Neuronal stem cell (in vitro differentiated cells): ENCODE results near the gene SHROOM3.

Experiments
- DNase-seq: peaks from one replicate; pipeline ENCODE4 v3.0.0-alpha.2; 2013; ENCODE audit warnings: low spot score
- H2AFZ ChIP-seq: one replicate; pipeline ENCODE4 v1.6.1; 2013; ENCODE audit warnings: mild to moderate bottlenecking, low read length, inconsistent platforms
- H2AK5ac ChIP-seq: 2 replicates; pipeline ENCODE4 v1.6.1; 2013; ENCODE audit warnings: low read depth, mild to moderate bottlenecking, inconsistent platforms, low read length, moderate library complexity, mixed read lengths
- H2BK120ac ChIP-seq: 2 replicates; pipeline ENCODE4 v1.6.1; 2013; ENCODE audit warnings: low read depth, mild to moderate bottlenecking, inconsistent platforms, low read length, moderate library complexity, mixed read lengths
- H2BK12ac ChIP-seq: one replicate; pipeline ENCODE4 v1.6.1; 2013; ENCODE audit warnings: low read length, inconsistent platforms
- H2BK15ac ChIP-seq: 2 replicates; pipeline ENCODE4 v1.6.1; 2013; ENCODE audit warnings: mild to moderate bottlenecking, low read length, inconsistent platforms, mixed read lengths
- H2BK5ac ChIP-seq: one replicate; pipeline ENCODE4 v1.6.1; 2013; ENCODE audit warnings: inconsistent platforms, mild to moderate bottlenecking, low read length, moderate library complexity
- H3K14ac ChIP-seq: one replicate; pipeline ENCODE4 v1.6.1; 2013; ENCODE audit warnings: low read length, inconsistent platforms
- H3K18ac ChIP-seq: 2 replicates; pipeline ENCODE4 v1.6.1; 2013; ENCODE audit warnings: low read length, inconsistent platforms
- H3K23ac ChIP-seq: 2 replicates; pipeline ENCODE4 v1.6.1; 2013; ENCODE audit warnings: low read depth, mild to moderate bottlenecking, mixed read lengths, low read length, inconsistent platforms; ENCODE audit not compliant: poor library complexity
- H3K27ac ChIP-seq: replicated peaks from 3 replicates; pipeline ENCODE4 v1.5.1; 2013; ENCODE audit warnings: low read length, inconsistent platforms
- H3K27me3 ChIP-seq, 3 experiments: 2 replicates each; pipeline ENCODE4 v1.6.1; 2013; ENCODE audit warnings: low read length in 3 of 3, mild to moderate bottlenecking in 2 of 3, inconsistent platforms in 1 of 3, low read depth in 1 of 3, mixed read lengths in 1 of 3, moderate library complexity in 1 of 3; ENCODE audit not compliant: control insufficient read depth in 3 of 3, insufficient read depth in 3 of 3
- H3K36me3 ChIP-seq, 2 donors: replicated peaks in 1 of 2; 2 replicates each; pipeline ENCODE4 v1.6.1; 2013; ENCODE audit warnings: low read length in 2 of 2; ENCODE audit not compliant: control insufficient read depth in 2 of 2, insufficient read depth in 2 of 2
- H3K4ac ChIP-seq: 2 replicates; pipeline ENCODE4 v1.6.1; 2013; ENCODE audit warnings: inconsistent platforms, mild to moderate bottlenecking, low read length, moderate library complexity
- H3K4me1 ChIP-seq, 2 donors: 1 replicate in 1 of 2; 2 replicates in 1 of 2; pipeline ENCODE4 v1.6.1; 2013; ENCODE audit warnings: low read length in 2 of 2, low read depth in 1 of 2; ENCODE audit not compliant: control insufficient read depth in 2 of 2, insufficient read depth in 1 of 2
- H3K4me2 ChIP-seq: one replicate; pipeline ENCODE4 v1.6.1; 2013; ENCODE audit warnings: mild to moderate bottlenecking, low read length, inconsistent platforms; ENCODE audit not compliant: insufficient read depth, poor library complexity, severe bottlenecking
- H3K4me3 ChIP-seq, 2 donors: 2 replicates each; pipeline ENCODE4 v1.5.1; 2013; ENCODE audit warnings: low read length in 2 of 2, mild to moderate bottlenecking in 2 of 2, inconsistent platforms in 1 of 2, moderate library complexity in 1 of 2
- H3K79me1 ChIP-seq: one replicate; pipeline ENCODE4 v1.6.1; 2013; ENCODE audit warnings: low read depth, mild to moderate bottlenecking, inconsistent platforms, low read length, moderate library complexity
- H3K9ac ChIP-seq: one replicate; pipeline ENCODE4 v1.6.1; 2013; ENCODE audit warnings: mild to moderate bottlenecking, low read depth, low read length, inconsistent platforms; ENCODE audit not compliant: poor library complexity
- H3K9me3 ChIP-seq, 2 donors: replicated peaks in 1 of 2; 2 replicates each; pipeline versions ENCODE3 to v1.6.1; 2013; ENCODE audit warnings: low read length in 2 of 2, mild to moderate bottlenecking in 2 of 2, inconsistent platforms in 1 of 2, low read depth in 1 of 2, mixed read lengths in 1 of 2, moderate library complexity in 1 of 2; ENCODE audit not compliant: control insufficient read depth in 2 of 2, insufficient read depth in 1 of 2
- H4K8ac ChIP-seq: one replicate; pipeline ENCODE4 v1.6.1; 2013; ENCODE audit warnings: low read depth, mild to moderate bottlenecking, inconsistent platforms, low read length, moderate library complexity
- H4K91ac ChIP-seq: one replicate; pipeline ENCODE4 v1.6.1; 2013; ENCODE audit warnings: low read length, low read depth, mild to moderate bottlenecking, inconsistent platforms; ENCODE audit not compliant: poor library complexity
- WGBS, 2 donors: extraction: QIAGEN DNeasy Blood & Tissue Kit; methylation state at CpG; one replicate each; pipeline ENCODE4 v1.1.7; 2013; ENCODE audit warnings: missing lambda C conversion rate in 2 of 2, mixed read lengths in 1 of 2; ENCODE audit not compliant: insufficient read length in 2 of 2, insufficient replicate concordance in 1 of 2; ENCODE audit errors: extremely low coverage in 2 of 2; 5-methylcytosine and 5-hydroxymethylcytosine counted together

Gene SHROOM3

DNA sequence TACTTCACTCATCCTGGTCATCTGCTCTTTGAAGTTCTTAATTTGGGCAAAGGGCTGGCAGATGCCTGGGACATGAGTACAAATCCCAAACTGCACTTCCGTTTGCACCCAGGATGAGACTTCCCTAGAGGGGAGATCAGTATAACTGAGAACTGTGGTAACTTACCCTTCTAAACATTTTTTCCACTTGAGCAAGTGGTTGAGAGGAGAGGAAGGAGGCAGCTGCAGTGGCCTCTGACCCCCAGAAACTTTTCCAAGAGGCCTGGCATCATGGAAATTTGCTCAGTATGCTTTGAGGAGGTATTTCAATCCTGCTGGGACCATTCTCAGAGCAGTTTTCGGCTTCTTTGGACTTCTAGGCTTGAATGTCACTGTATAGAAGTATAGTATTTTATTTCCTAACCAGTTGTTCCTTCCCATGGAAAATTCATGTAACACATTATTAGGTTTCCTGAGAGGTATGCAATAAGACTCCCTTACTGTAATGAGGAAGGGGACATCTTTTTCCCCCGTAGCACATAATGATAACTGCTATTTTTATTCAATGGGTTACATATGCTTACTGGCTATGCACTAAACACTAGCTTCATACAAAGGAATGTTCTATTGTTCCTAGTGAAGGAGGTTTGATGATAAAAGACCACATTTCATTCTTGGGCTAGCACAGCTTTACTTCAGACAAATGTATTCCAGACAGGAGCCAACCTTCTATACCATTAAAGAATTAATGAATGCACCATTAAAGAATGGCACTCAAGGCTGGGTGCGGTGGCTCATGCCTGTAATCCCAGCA lies 129.3 kb downstream of the SHROOM3 start:
- no peaks in the 10 kb centered on the region for H3K27me3 ChIP-seq
- no peak overlapping the region for H2BK5ac ChIP-seq
- H3K18ac ChIP-seq: no peak overlapping the region
- H2BK15ac ChIP-seq: no peak overlapping the region
- H2BK12ac ChIP-seq: no peak overlapping the region
- no peak overlapping the region for H3K14ac ChIP-seq
- DNase-seq: no peak
- H3K4me2 ChIP-seq: no peak overlapping the region
- H4K91ac ChIP-seq: no peak overlapping the region
- H3K4me3 ChIP-seq: no peak overlapping the region
- H2BK120ac ChIP-seq: no peak overlapping the region
- peaks cover 4 to 17% of the 10 kb centered on the region in 2 donors for H3K36me3 ChIP-seq
- no CpG with 5 or more reads among the region's 4 CpGs for WGBS, 2 donors
- no peak overlapping the region for H2AFZ ChIP-seq
- no peaks in the 10 kb centered on the region for H3K9me3 ChIP-seq
- no peak overlapping the region for H3K23ac ChIP-seq
- no peak overlapping the region for H2AK5ac ChIP-seq
- H3K9ac ChIP-seq: no peak overlapping the region
- peaks cover 7 to 24% of the 10 kb centered on the region in 2 donors for H3K4me1 ChIP-seq
- H3K4ac ChIP-seq: no peak overlapping the region
- H4K8ac ChIP-seq: no peak overlapping the region
- no peaks in the 10 kb centered on the region for H3K79me1 ChIP-seq
- no peak overlapping the region for H3K27ac ChIP-seq

GRCh38 chr4:76568262-76568661 lies 133.2 kb downstream of the SHROOM3 start:
- Histone ChIP-seq H3K27ac (no peak overlapping the region), H4K91ac (no peak overlapping the region), H4K8ac (no peak overlapping the region), H3K18ac (no peak overlapping the region), H3K4ac (no peak overlapping the region), H3K4me2 (no peak overlapping the region), H3K27me3 (no peaks in the 10 kb centered on the region), H3K23ac (no peak overlapping the region), H2BK120ac (no peak overlapping the region), H2BK12ac (no peak overlapping the region), H3K9me3 (no peaks in the 10 kb centered on the region), H3K36me3 (peaks cover 7 to 14% of the 10 kb centered on the region in 2 donors), H3K4me3 (no peak overlapping the region), H3K9ac (no peak overlapping the region), H2BK5ac (no peak overlapping the region), H3K14ac (no peak overlapping the region), H3K4me1 (peaks cover 12 to 29% of the 10 kb centered on the region in 2 donors), H2AFZ (no peak overlapping the region), H2BK15ac (no peak overlapping the region), H3K79me1 (no peaks in the 10 kb centered on the region), H2AK5ac (no peak overlapping the region)
- no peak for DNase-seq
- WGBS, 2 donors: no CpG with 5 or more reads among the region's 5 CpGs

DNA sequence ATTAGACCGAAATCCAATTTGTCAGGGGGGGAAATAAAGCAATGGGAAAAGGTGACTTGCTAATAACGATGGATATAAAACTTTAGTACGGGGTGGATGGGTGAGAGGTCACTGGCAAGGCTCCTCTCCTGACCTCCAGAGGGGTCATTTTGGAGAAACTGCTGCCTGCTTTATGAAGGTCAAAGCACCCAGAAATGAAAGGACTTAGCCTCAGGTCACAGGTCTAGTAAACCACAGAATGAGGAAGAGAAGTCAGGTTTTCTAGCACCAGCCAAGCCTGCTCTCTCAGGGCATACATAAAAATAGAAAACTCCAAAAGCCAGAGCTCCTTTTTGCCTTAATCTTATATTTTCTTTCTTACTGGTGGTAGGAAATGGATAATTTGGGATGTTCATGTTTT lies 134.2 kb downstream of the SHROOM3 start:
- Histone ChIP-seq H3K4me1 (peaks cover 8 to 25% of the 10 kb centered on the region in 2 donors), H3K4me2 (no peak overlapping the region), H3K27me3 (no peaks in the 10 kb centered on the region), H3K36me3 (peaks cover 8 to 15% of the 10 kb centered on the region in 2 donors), H2BK12ac (no peak overlapping the region), H3K14ac (no peak overlapping the region), H3K18ac (no peak overlapping the region), H3K4ac (no peak overlapping the region), H2BK5ac (no peak overlapping the region), H3K23ac (no peak overlapping the region), H3K79me1 (no peaks in the 10 kb centered on the region), H4K8ac (no peak overlapping the region), H2BK120ac (no peak overlapping the region), H3K9me3 (peaks cover 0 to 9% of the 10 kb centered on the region in 2 donors), H3K9ac (no peak overlapping the region), H2AK5ac (no peak overlapping the region), H2BK15ac (no peak overlapping the region), H4K91ac (no peak overlapping the region), H3K27ac (no peak overlapping the region), H3K4me3 (no peak overlapping the region), H2AFZ (no peak overlapping the region)
- WGBS, 2 donors: no CpG with 5 or more reads among the region's 3 CpGs
- no peak for DNase-seq

GRCh38 chr4:76569706-76570105 lies 134.7 kb downstream of the SHROOM3 start:
- Histone ChIP-seq H4K91ac (no peak overlapping the region), H3K4me1 (peaks cover 8 to 25% of the 10 kb centered on the region in 2 donors), H3K27me3 (no peaks in the 10 kb centered on the region), H3K23ac (no peak overlapping the region), H3K9ac (no peak overlapping the region), H3K4me2 (no peak overlapping the region), H2BK12ac (no peak overlapping the region), H3K36me3 (peaks cover 9 to 19% of the 10 kb centered on the region in 2 donors), H2BK5ac (no peak overlapping the region), H3K18ac (no peak overlapping the region), H3K27ac (no peak overlapping the region), H3K79me1 (no peaks in the 10 kb centered on the region), H2BK120ac (no peak overlapping the region), H2AFZ (no peak overlapping the region), H2BK15ac (no peak overlapping the region), H2AK5ac (no peak overlapping the region), H3K4me3 (no peak overlapping the region), H3K4ac (no peak overlapping the region), H3K14ac (no peak overlapping the region), H4K8ac (no peak overlapping the region), H3K9me3 (peaks cover 0 to 13% of the 10 kb centered on the region in 2 donors)
- DNase-seq: no peak
- WGBS, 2 donors: no CpG with 5 or more reads among the region's 4 CpGs
